IPS-18a (cell line): ENCODE measurements around the gene TKFC.

ENCODE experiments used
- H3K27ac ChIP-seq: one replicate; pipeline ENCODE4 v1.5.1; 2013; ENCODE audit warnings: low read length
- H3K27me3 ChIP-seq: one replicate; pipeline ENCODE4 v1.6.1; 2013; ENCODE audit warnings: mild to moderate bottlenecking, low read length; ENCODE audit not compliant: control insufficient read depth, insufficient read depth
- H3K36me3 ChIP-seq: one replicate; pipeline ENCODE4 v1.6.1; 2013; ENCODE audit warnings: low read depth, low read length; ENCODE audit not compliant: control insufficient read depth
- H3K4me1 ChIP-seq: one replicate; pipeline ENCODE4 v1.6.1; 2013; ENCODE audit warnings: low read depth, low read length; ENCODE audit not compliant: control insufficient read depth
- H3K4me3 ChIP-seq: one replicate; pipeline ENCODE4 v1.5.1; 2013; ENCODE audit warnings: low read length
- H3K9ac ChIP-seq: one replicate; pipeline ENCODE4 v1.6.1; 2013; ENCODE audit warnings: mild to moderate bottlenecking, low read length, moderate library complexity
- H3K9me3 ChIP-seq: one replicate; pipeline ENCODE4 v1.6.1; 2013; ENCODE audit warnings: low read depth, low read length; ENCODE audit not compliant: control insufficient read depth

Gene TKFC

DNA sequence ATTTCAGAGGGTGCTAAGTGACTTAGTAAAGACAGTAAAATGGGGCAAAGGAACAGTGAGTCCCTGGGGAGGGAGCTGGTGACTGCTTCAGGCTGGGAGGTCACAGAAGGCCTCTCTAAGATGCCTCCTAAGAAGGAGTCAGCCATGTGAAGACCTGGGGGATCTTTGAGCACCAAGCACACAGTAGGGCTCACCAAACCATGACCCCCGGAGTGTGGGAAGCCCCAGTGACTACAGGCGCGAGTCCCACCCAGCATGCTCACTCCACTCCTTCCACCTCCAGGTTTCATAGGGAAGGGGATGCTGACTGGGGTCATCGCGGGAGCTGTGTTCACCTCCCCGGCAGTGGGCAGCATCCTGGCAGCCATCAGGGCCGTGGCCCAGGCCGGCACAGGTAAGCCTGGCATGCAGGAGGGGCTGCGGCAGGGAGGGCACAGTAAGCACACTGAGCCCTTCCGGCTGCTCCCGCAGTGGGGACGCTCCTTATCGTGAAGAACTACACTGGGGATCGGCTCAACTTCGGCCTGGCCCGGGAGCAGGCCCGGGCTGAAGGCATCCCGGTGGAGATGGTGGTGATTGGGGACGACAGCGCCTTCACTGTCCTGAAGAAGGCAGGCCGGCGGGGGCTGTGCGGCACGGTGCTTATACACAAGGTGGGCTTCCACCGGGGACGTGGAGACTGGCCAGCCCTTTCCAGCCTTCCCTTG, 5.9 kb downstream of the TKFC start:
- Histone ChIP-seq H3K9ac (no peak overlapping the region), H3K4me1 (peaks cover 3% of the 10 kb centered on the region), H3K27me3 (no peaks in the 10 kb centered on the region), H3K27ac (no peak overlapping the region), H3K36me3 (no peaks in the 10 kb centered on the region), H3K4me3 (no peak overlapping the region), H3K9me3 (no peaks in the 10 kb centered on the region)

DNA sequence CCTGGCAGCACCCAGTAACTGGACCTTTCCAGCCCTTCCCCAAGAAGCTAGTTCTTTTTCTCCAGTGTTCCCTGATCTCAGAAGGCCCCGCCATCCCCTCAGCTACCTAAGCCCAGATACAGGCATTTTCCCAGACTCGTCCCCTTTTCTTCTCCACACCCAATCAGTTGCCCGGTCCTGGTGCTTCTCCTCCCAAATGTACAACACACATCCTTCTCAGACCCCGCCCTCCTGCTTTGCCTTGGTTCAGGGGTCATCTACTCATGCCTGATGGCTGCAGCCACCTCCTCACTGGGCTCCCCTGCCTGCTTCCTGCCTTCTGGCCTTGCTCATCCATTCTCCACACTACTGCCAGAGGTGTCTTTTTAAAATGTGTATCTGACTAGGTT, 6.5 kb downstream of the TKFC start:
- peaks cover 3% of the 10 kb centered on the region for H3K4me1 ChIP-seq
- no peaks in the 10 kb centered on the region for H3K9me3 ChIP-seq
- H3K27ac ChIP-seq = no peak overlapping the region
- H3K9ac ChIP-seq = no peak overlapping the region
- no peaks in the 10 kb centered on the region for H3K36me3 ChIP-seq
- no peak overlapping the region for H3K4me3 ChIP-seq
- no peaks in the 10 kb centered on the region for H3K27me3 ChIP-seq

DNA sequence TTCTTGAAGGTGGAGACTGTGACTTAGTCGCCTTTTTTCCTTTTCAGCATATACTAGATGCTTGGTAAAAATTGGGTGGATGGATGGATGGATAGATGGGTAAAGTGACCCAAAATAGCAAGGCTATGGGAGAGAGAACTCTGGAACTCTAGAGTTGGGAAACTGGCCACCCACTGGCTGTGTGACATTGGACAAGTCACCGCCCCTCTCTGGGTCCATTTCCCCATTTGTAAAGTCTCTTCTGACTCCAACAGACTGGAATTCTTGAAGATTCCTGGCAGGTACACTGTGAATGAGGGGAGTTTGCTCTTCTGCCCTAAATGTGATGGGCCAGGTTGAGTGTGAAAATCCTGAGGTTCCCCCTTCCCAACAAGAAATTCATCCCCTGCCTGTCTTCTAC, 8.0 kb downstream of the TKFC start:
- H3K4me1 ChIP-seq = peaks cover 3% of the 10 kb centered on the region
- H3K27ac ChIP-seq = no peak overlapping the region
- H3K9ac ChIP-seq = no peak overlapping the region
- no peak overlapping the region for H3K4me3 ChIP-seq
- H3K9me3 ChIP-seq = no peaks in the 10 kb centered on the region
- no peaks in the 10 kb centered on the region for H3K27me3 ChIP-seq
- H3K36me3 ChIP-seq = no peaks in the 10 kb centered on the region

DNA sequence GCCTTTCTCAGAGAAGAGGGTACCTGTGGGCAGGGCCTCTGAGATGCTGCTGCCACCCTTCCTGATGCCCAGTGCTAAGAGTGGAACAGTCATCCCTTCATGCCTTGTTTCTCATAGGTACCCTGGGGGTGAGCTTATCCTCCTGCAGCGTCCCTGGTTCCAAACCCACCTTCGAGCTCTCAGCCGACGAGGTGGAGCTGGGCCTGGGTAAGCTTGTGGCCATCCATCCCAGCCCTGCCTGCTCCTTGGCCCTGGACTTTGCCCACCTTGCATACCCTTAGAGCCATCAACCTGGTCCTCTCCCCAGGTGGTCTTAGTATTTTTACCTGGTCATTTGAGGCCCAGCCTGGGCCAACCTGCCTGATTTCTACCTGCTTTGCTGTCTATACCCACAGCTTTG, 8.7 kb downstream of the TKFC start:
- Histone ChIP-seq H3K9me3 (no peaks in the 10 kb centered on the region), H3K4me1 (no peaks in the 10 kb centered on the region), H3K27ac (no peak overlapping the region), H3K27me3 (no peaks in the 10 kb centered on the region), H3K36me3 (no peaks in the 10 kb centered on the region), H3K4me3 (no peak overlapping the region), H3K9ac (no peak overlapping the region)

DNA sequence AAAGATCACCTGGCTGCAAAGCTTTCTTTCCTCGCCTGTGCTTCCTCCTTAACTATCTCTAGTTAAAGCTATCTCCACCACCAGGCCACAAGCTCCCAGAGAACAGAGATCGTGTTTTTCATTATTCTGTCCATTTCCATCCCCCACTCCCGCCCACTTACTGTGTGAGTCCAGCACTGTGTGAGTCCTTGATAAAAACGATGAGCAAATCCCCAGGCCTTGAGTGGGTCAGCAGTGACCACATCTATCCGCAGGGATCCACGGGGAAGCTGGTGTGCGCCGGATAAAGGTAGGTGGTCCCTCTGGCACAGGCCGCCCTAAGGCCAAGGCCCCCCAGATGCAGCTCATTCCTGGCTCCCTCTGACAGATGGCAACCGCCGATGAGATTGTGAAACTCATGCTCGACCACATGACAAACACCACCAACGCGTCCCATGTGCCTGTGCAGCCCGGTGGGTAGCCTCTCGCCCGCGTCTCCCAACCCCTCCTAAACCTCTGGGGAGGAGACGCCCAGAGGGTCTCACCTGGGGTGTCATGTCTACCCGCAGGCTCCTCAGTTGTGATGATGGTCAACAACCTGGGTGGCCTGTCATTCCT, 9.3 kb downstream of the TKFC start:
- Histone ChIP-seq H3K4me1 (no peaks in the 10 kb centered on the region), H3K4me3 (no peak overlapping the region), H3K9me3 (no peaks in the 10 kb centered on the region), H3K36me3 (no peaks in the 10 kb centered on the region), H3K9ac (no peak overlapping the region), H3K27me3 (no peaks in the 10 kb centered on the region), H3K27ac (no peak overlapping the region)

- H3K27ac ChIP-seq = no peak overlapping the region
These were observed 11.0 kb downstream of the TKFC start for GRCh38 chr11:61343792-61344745.

GRCh38 chr11:61345170-61345610, 12.2 kb downstream of the TKFC start:
- H3K4me1 ChIP-seq = no peaks in the 10 kb centered on the region
- no peaks in the 10 kb centered on the region for H3K9me3 ChIP-seq
- H3K27ac ChIP-seq = no peak overlapping the region
- H3K9ac ChIP-seq = no peak overlapping the region
- no peaks in the 10 kb centered on the region for H3K27me3 ChIP-seq
- H3K4me3 ChIP-seq = no peak overlapping the region
- peaks cover 4% of the 10 kb centered on the region for H3K36me3 ChIP-seq

More at GRCh38 chr11:61343792-61344745, 11.0 kb downstream of the TKFC start:
- Histone ChIP-seq H3K4me3 (no peak overlapping the region), H3K36me3 (no peaks in the 10 kb centered on the region), H3K27me3 (no peaks in the 10 kb centered on the region), H3K9ac (no peak overlapping the region), H3K9me3 (no peaks in the 10 kb centered on the region), H3K4me1 (no peaks in the 10 kb centered on the region)

- Histone ChIP-seq H3K27me3 (no peaks in the 10 kb centered on the region), H3K36me3 (peaks cover 4% of the 10 kb centered on the region), H3K27ac (no peak overlapping the region), H3K9me3 (no peaks in the 10 kb centered on the region), H3K9ac (no peak overlapping the region), H3K4me1 (no peaks in the 10 kb centered on the region), H3K4me3 (no peak overlapping the region)
These were observed 13.2 kb downstream of the TKFC start for GRCh38 chr11:61345954-61346843.

- no peaks in the 10 kb centered on the region for H3K4me1 ChIP-seq
These were observed 15.0 kb downstream of the TKFC start for GRCh38 chr11:61347916-61348461.

DNA sequence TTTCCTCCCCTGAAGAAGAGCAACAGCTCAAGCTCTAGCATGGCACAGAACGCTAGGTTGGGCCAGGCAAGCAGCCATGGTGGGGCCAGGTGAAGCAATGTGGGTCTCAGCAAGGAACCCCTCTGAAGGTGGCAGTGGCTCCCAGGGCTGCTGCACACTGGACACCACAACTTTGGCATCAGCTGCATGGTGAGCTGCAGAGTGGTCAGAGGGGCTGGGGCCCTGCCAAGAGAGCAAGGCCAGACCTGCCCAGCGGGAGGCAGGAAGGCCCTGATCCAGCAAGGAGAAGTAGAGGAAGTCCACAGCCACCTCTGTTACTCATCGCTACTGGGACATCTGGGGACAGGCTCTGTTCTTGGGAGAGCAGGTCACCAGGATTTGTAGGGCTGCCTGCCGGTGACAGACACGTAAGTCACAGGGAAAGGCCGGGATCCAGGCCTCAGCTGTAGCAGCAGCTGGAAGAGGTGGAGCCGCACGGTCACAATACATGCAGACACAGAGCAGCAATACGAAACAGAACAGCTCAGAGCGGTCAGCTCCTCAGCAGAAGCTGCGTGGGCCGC, 16.2 kb downstream of the TKFC start:
- Histone ChIP-seq H3K27me3 (no peaks in the 10 kb centered on the region), H3K27ac (no peak overlapping the region), H3K36me3 (peaks cover 8% of the 10 kb centered on the region), H3K9me3 (no peaks in the 10 kb centered on the region), H3K9ac (no peak overlapping the region), H3K4me1 (no peaks in the 10 kb centered on the region), H3K4me3 (no peak overlapping the region)

More at GRCh38 chr11:61347916-61348461, 15.0 kb downstream of the TKFC start:
- no peak overlapping the region for H3K27ac ChIP-seq
- H3K27me3 ChIP-seq = no peaks in the 10 kb centered on the region
- no peak overlapping the region for H3K4me3 ChIP-seq
- H3K36me3 ChIP-seq = peaks cover 4% of the 10 kb centered on the region
- H3K9me3 ChIP-seq = no peaks in the 10 kb centered on the region
- H3K9ac ChIP-seq = no peak overlapping the region
